Measurements from ENCODE around the gene ZNF121.

DNA sequence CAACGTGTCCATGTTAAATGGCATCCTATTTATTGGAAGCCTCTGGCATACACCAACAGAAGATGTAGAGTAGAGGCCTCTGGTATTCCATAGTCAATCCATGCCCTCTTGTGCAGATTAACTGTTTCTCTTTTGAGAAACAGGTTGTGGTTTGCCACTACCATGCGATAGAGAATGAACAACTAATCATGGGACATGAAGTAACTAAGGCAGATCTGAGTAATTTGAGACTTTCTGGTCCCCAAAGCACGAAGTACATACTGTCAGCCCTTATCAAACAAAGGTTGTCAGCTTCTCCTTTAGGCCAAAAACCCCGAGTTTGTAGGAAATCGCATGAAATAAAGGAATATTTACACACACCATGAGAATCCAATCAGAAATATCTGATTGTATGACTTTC, 3.6 kb downstream of the ZNF121 start:
- TF ChIP-seq, protein P1, sequence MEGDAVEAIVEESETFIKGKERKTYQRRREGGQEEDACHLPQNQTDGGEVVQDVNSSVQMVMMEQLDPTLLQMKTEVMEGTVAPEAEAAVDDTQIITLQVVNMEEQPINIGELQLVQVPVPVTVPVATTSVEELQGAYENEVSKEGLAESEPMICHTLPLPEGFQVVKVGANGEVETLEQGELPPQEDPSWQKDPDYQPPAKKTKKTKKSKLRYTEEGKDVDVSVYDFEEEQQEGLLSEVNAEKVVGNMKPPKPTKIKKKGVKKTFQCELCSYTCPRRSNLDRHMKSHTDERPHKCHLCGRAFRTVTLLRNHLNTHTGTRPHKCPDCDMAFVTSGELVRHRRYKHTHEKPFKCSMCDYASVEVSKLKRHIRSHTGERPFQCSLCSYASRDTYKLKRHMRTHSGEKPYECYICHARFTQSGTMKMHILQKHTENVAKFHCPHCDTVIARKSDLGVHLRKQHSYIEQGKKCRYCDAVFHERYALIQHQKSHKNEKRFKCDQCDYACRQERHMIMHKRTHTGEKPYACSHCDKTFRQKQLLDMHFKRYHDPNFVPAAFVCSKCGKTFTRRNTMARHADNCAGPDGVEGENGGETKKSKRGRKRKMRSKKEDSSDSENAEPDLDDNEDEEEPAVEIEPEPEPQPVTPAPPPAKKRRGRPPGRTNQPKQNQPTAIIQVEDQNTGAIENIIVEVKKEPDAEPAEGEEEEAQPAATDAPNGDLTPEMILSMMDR (IDR thresholded peaks at IDR 0.05): no peak
- no peak for TF ChIP-seq EZH2 (IDR thresholded peaks at IDR 0.05; ENCODE audit: borderline replicate concordance, insufficient read depth, low read depth, low read length, poor library complexity, severe bottlenecking)

Measured in B cell (primary cell).